ENCODE measurements around the gene TMEM132C. TPM values are rescaled to one million over a fixed set of nuclear protein-coding genes. Genes with fewer than 3 reads are reported as not detected.

Gene TMEM132C
- total RNA-seq, 2 experiments from 2014 or later = not detected

DNA sequence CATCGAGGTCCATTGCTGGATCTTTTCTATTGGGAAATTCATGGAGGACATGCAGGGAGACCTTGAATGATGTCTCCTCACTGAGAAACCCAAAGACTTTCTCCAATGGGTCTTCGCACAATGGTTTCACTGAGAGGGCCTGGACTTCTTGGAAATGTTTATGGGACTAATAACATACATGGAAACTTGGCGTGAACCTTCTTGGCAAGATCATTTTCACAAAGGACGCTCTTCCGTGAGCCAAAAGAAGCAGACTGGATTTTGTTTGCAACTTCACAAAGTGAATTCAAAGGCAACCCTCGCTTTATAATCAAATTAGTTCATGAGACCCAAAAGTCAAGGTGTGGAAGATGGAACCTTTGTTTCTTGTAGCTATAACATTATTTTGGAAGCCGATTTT lies 154.4 kb downstream of the TMEM132C start:
- intact Hi-C loops (cut with micrococcal nuclease; ENCODE audit: unreplicated experiment) = no loop called here
- no peak overlapping the region for H3K27ac ChIP-seq (ENCODE audit: low read depth, low read length, poor library complexity, severe bottlenecking)
- ChIA-PET CTCF (ENCODE audit: unreplicated experiment) (no interaction called here), POLR2A (no interaction called here)
- no peaks in the 10 kb centered on the region for H3K4me1 ChIP-seq (ENCODE audit: insufficient read depth, low read length, poor library complexity, severe bottlenecking)
- no peaks in the 10 kb centered on the region for H3K9me2 ChIP-seq (ENCODE audit: insufficient read depth, low read length)
- H3K9me3 ChIP-seq (ENCODE audit: low read length) = no peaks in the 10 kb centered on the region
- no peak overlapping the region for H3K4me2 ChIP-seq (ENCODE audit: low read length)
- TF ChIP-seq, protein P1, sequence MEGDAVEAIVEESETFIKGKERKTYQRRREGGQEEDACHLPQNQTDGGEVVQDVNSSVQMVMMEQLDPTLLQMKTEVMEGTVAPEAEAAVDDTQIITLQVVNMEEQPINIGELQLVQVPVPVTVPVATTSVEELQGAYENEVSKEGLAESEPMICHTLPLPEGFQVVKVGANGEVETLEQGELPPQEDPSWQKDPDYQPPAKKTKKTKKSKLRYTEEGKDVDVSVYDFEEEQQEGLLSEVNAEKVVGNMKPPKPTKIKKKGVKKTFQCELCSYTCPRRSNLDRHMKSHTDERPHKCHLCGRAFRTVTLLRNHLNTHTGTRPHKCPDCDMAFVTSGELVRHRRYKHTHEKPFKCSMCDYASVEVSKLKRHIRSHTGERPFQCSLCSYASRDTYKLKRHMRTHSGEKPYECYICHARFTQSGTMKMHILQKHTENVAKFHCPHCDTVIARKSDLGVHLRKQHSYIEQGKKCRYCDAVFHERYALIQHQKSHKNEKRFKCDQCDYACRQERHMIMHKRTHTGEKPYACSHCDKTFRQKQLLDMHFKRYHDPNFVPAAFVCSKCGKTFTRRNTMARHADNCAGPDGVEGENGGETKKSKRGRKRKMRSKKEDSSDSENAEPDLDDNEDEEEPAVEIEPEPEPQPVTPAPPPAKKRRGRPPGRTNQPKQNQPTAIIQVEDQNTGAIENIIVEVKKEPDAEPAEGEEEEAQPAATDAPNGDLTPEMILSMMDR (conservative IDR thresholded peaks at IDR 0.05; ENCODE audit: low read length) = no peak
- no peak for TF ChIP-seq EZH2phosphoT487 (IDR thresholded peaks at IDR 0.05; ENCODE audit: borderline replicate concordance, low read depth, low read length)
- BruUV-seq (replicated peaks) = no TSS peak
- H4K20me1 ChIP-seq (ENCODE audit: insufficient read depth, low read length) = no peaks in the 10 kb centered on the region
- H2AFZ ChIP-seq (ENCODE audit: low read length) = no peak overlapping the region
- H3K79me2 ChIP-seq (ENCODE audit: insufficient read depth, low read depth, low read length) = no peaks in the 10 kb centered on the region
- H3K36me3 ChIP-seq (ENCODE audit: insufficient read depth, low read length) = no peaks in the 10 kb centered on the region
- no peak overlapping the region for H3K4me3 ChIP-seq (ENCODE audit: low read depth, low read length, poor library complexity, severe bottlenecking)
- no peak for DNase-seq (ENCODE audit: low spot score)

DNA sequence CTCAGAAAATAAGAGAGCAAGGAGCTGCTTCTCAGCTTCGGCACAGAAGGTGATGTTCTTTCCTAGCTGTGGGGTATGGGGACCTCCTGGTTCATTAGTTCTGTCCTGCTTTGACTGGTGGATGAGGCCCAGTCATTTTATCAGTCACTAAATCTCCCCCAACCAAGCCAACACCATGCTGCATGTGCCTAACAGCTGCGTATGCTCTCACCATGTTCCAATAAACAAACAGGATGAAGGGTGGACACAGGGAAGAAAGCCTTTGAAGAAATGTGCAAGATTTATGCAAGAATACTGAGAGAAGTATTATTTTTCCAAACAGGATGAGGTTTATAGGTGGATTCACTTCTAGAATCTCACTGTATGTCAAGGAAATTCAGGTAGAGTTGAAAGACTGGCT lies 156.2 kb downstream of the TMEM132C start:
- Histone ChIP-seq H3K4me2 (ENCODE audit: low read length) (no peak overlapping the region), H4K20me1 (ENCODE audit: insufficient read depth, low read length) (no peaks in the 10 kb centered on the region), H3K9me2 (ENCODE audit: insufficient read depth, low read length) (no peaks in the 10 kb centered on the region), H3K79me2 (ENCODE audit: insufficient read depth, low read depth, low read length) (no peaks in the 10 kb centered on the region), H3K9me3 (ENCODE audit: low read length) (no peaks in the 10 kb centered on the region), H2AFZ (ENCODE audit: low read length) (no peak overlapping the region), H3K36me3 (ENCODE audit: insufficient read depth, low read length) (no peaks in the 10 kb centered on the region), H3K27ac (ENCODE audit: low read depth, low read length, poor library complexity, severe bottlenecking) (no peak overlapping the region), H3K4me1 (ENCODE audit: insufficient read depth, low read length, poor library complexity, severe bottlenecking) (no peaks in the 10 kb centered on the region), H3K4me3 (ENCODE audit: low read depth, low read length, poor library complexity, severe bottlenecking) (no peak overlapping the region)
- POLR2A ChIA-PET = interaction anchor here (0.5 kb wide), 1 partner anchor 1848 kb away, joined by 3 read pairs; no protein-coding TSS in a partner anchor
- CTCF ChIA-PET (ENCODE audit: unreplicated experiment) = no interaction called here
- TF ChIP-seq EZH2phosphoT487 (IDR thresholded peaks at IDR 0.05; ENCODE audit: borderline replicate concordance, low read depth, low read length) = no peak
- TF ChIP-seq, protein P1 (conservative IDR thresholded peaks at IDR 0.05; ENCODE audit: low read length) = no peak
- intact Hi-C loops (cut with micrococcal nuclease; ENCODE audit: unreplicated experiment) = no loop called here
- no peak for DNase-seq (ENCODE audit: low spot score)
- BruUV-seq (replicated peaks) = no TSS peak

DNA sequence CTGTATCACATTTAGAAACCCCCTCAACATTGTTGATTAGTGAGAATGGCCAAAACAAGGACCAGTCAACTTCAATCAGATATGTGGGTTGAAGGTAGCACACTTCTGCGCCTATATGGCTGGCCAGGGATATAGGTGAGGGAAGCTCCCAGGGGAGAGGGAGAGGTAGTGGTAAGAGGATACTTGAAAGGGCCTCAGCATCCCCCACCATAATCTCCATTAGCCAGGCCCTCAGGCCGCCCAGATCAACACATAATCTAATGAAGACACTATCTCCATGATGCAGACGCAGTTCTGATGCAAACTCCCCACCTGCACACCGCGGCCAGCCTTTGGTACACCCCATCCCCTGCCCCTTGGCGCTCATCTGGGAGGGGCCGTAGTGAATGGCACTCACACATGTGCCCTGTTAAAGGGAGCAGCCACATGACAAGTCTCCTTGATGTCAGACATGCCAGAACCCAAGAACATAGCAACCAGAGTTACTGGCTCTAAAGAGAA lies 158.0 kb downstream of the TMEM132C start:
- Histone ChIP-seq H3K27ac (ENCODE audit: low read depth, low read length, poor library complexity, severe bottlenecking) (no peak overlapping the region), H3K36me3 (ENCODE audit: insufficient read depth, low read length) (no peaks in the 10 kb centered on the region), H3K79me2 (ENCODE audit: insufficient read depth, low read depth, low read length) (no peaks in the 10 kb centered on the region), H4K20me1 (ENCODE audit: insufficient read depth, low read length) (no peaks in the 10 kb centered on the region), H3K4me3 (ENCODE audit: low read depth, low read length, poor library complexity, severe bottlenecking) (no peak overlapping the region), H2AFZ (ENCODE audit: low read length) (no peak overlapping the region), H3K4me1 (ENCODE audit: insufficient read depth, low read length, poor library complexity, severe bottlenecking) (no peaks in the 10 kb centered on the region), H3K9me2 (ENCODE audit: insufficient read depth, low read length) (no peaks in the 10 kb centered on the region), H3K4me2 (ENCODE audit: low read length) (no peak overlapping the region), H3K9me3 (ENCODE audit: low read length) (no peaks in the 10 kb centered on the region)
- TF ChIP-seq, protein P1 (conservative IDR thresholded peaks at IDR 0.05; ENCODE audit: low read length) = no peak
- TF ChIP-seq EZH2phosphoT487 (IDR thresholded peaks at IDR 0.05; ENCODE audit: borderline replicate concordance, low read depth, low read length) = no peak
- DNase-seq (ENCODE audit: low spot score) = no peak
- intact Hi-C loops (cut with micrococcal nuclease; ENCODE audit: unreplicated experiment) = no loop called here
- POLR2A ChIA-PET = no interaction called here
- CTCF ChIA-PET (ENCODE audit: unreplicated experiment) = no interaction called here
- no TSS peak for BruUV-seq (replicated peaks)

Measured in OCI-LY7 (cell line).